Measurements from ENCODE around the gene CDC42BPG. TPM values are rescaled to one million over a fixed set of nuclear protein-coding genes. Genes with fewer than 3 reads are reported as not detected.

CDC42BPG gene
- total and polyA plus RNA-seq, 10 of the 15 experiments (the other 5 are each of a cell fraction or from before 2014, with no cell fraction given), result 0.02 to 1.3 (median 0.09) TPM; not detected in 1

GRCh38 chr11:64778473-64779298 lies 65.8 kb downstream of the CDC42BPG start, which contains the start of gene SF1 (continued):
- TF ChIP-seq NFYA (IDR thresholded peaks at IDR 0.05; ENCODE audit: borderline replicate concordance, low read depth, low read length) (no peak; the same call in 1 of the 2 replicates), IRF4 (IDR thresholded peaks at IDR 0.05; ENCODE audit: low read depth, low read length) (no peak), MTA2 (IDR thresholded peaks at IDR 0.05; ENCODE audit: low read depth) (no peak), EP300 (IDR thresholded peaks at IDR 0.05; ENCODE audit: borderline replicate concordance in 1 of 2, control insufficient read depth in 1 of 2, low read depth in 2 of 2, low read length in 2 of 2) (peak in 1 of 2 experiments; percentile 38; a peak in 1 of 4 replicates), ZZZ3 (IDR thresholded peaks at IDR 0.05; ENCODE audit: control insufficient read depth, insufficient read length, low read depth) (no peak), HDAC2 (IDR thresholded peaks at IDR 0.05) (no peak), RUNX3 (IDR thresholded peaks at IDR 0.05; ENCODE audit: low read length) (no peak), ZNF207 (IDR thresholded peaks at IDR 0.05; ENCODE audit: borderline replicate concordance) (no peak), RBBP5 (conservative IDR thresholded peaks at IDR 0.05) (no peak), ATF7 (IDR thresholded peaks at IDR 0.05; ENCODE audit: low read depth) (peak; percentile 98), HCFC1 (IDR thresholded peaks at IDR 0.05; ENCODE audit: low read length) (peak; percentile 20; the same call in 1 of the 2 replicates), SMAD5 (IDR thresholded peaks at IDR 0.05; ENCODE audit: low read depth) (peak; percentile 80), KAT2A (conservative IDR thresholded peaks at IDR 0.05; ENCODE audit: control insufficient read depth, low read depth, low read length) (no peak), DPF2 (IDR thresholded peaks at IDR 0.05) (no peak), E4F1 (IDR thresholded peaks at IDR 0.05; ENCODE audit: borderline replicate concordance, partially characterized antibody) (no peak), YBX1 (IDR thresholded peaks at IDR 0.05) (no peak), EGR1 (IDR thresholded peaks at IDR 0.05; ENCODE audit: borderline replicate concordance in 1 of 2, low read depth in 2 of 2, low read length in 2 of 2) (peak in 1 of 2 experiments; percentile 89; a peak in 2 of 3 replicates), BMI1 (IDR thresholded peaks at IDR 0.05; ENCODE audit: borderline replicate concordance) (peak; percentile 100), RELB (IDR thresholded peaks at IDR 0.05; ENCODE audit: low read depth) (no peak), HSF1 (IDR thresholded peaks at IDR 0.05; ENCODE audit: low read depth, low read length) (no peak), ESRRA (IDR thresholded peaks at IDR 0.05; ENCODE audit: low read length) (no peak)
- TF ChIP-seq, protein P1, sequence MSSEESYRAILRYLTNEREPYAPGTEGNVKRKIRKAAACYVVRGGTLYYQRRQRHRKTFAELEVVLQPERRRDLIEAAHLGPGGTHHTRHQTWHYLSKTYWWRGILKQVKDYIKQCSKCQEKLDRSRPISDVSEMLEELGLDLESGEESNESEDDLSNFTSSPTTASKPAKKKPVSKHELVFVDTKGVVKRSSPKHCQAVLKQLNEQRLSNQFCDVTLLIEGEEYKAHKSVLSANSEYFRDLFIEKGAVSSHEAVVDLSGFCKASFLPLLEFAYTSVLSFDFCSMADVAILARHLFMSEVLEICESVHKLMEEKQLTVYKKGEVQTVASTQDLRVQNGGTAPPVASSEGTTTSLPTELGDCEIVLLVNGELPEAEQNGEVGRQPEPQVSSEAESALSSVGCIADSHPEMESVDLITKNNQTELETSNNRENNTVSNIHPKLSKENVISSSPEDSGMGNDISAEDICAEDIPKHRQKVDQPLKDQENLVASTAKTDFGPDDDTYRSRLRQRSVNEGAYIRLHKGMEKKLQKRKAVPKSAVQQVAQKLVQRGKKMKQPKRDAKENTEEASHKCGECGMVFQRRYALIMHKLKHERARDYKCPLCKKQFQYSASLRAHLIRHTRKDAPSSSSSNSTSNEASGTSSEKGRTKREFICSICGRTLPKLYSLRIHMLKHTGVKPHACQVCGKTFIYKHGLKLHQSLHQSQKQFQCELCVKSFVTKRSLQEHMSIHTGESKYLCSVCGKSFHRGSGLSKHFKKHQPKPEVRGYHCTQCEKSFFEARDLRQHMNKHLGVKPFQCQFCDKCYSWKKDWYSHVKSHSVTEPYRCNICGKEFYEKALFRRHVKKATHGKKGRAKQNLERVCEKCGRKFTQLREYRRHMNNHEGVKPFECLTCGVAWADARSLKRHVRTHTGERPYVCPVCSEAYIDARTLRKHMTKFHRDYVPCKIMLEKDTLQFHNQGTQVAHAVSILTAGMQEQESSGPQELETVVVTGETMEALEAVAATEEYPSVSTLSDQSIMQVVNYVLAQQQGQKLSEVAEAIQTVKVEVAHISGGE (CRISPR knock-in tag; IDR thresholded peaks at IDR 0.05), result no peak
